ENCODE measurements around the gene NACC1.

NACC1 gene

DNA sequence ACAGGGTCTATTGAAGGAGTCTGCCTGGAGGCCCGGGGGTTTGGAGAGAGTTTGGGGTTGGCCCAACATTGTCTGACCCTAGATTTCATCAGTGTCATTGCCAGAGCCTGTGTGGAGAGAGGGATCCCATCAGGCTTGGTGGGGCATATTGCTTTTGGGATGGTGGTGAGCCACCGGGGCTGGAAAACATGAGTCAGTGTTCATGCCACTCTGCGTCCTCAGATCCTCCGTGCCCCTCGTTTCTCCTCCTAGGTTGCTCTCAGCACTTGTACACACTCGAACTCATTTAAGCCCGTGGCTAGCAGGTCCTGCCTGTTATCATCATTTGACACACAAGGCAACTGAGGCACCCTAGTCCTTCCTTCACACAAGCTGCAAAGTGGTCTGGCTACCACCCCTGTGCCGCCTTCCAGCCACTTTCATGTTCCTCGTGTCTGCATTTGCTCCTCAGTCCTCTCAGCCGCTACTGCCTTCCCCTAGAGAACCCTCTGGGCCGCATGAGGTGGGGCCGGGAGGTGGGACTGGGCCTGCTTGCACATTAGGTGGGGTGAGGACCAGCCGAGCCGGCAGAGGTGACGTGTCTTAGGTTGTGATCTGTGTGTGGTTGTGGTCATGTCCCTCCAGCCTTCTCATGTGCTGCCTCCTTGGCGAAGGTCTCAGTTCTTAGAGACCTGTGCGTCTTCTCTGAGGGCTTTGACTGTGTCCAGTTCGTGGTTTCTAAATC is 3.6 kb downstream of the NACC1 start:
- DNase-seq = peak; percentile 17 to 40

- peak in 1 of 2 experiments; percentile 23 for DNase-seq
These were observed 4.3 kb downstream of the NACC1 start for GRCh38 chr19:13122275-13122878.

- no peak for DNase-seq
These were observed 5.2 kb downstream of the NACC1 start for GRCh38 chr19:13122980-13123957.

- no peak for DNase-seq
These were observed 9.0 kb downstream of the NACC1 start for GRCh38 chr19:13127051-13127450.

DNA sequence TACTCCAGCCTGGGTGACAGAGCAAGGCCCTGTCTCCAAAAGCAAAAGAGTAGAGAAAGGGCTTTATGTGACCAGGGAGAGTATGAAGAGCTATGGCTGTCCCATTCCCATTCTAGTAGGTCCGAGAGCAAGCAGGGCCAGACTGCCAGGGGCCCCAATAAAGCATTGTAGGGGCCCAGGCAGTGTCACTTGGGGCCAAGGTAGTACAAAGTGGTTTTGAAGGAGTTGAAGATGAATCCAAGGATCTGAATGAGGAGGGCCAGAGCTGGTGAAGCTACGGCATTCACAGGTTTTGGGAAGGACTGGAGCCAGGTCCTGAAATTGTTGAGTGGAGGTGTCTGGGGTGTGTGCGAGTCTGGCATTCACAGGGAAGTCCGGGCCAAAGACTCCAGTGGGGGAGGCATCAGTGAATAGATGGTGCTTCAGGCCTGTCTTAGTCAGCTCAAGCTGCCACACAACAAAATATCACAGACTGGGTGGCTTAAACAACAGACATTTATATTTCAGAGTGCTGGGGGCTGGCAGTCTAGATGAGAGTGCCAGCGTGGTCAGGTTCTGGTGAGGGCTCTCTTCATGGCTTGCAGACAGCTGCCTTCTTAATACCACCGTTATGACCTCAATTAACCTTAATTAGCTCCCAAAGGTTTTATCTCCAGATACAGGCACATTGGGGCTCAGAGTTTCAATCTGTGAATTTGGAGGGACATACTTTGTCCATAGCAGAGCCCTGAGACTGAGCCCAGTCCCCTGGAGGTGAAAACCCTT is 9.9 kb downstream of the NACC1 start:
- DNase-seq = no peak

- no peak for DNase-seq
These were observed 10.5 kb downstream of the NACC1 start for GRCh38 chr19:13128583-13128982.

GRCh38 chr19:13129384-13129783 is 11.3 kb downstream of the NACC1 start:
- DNase-seq = no peak

DNA sequence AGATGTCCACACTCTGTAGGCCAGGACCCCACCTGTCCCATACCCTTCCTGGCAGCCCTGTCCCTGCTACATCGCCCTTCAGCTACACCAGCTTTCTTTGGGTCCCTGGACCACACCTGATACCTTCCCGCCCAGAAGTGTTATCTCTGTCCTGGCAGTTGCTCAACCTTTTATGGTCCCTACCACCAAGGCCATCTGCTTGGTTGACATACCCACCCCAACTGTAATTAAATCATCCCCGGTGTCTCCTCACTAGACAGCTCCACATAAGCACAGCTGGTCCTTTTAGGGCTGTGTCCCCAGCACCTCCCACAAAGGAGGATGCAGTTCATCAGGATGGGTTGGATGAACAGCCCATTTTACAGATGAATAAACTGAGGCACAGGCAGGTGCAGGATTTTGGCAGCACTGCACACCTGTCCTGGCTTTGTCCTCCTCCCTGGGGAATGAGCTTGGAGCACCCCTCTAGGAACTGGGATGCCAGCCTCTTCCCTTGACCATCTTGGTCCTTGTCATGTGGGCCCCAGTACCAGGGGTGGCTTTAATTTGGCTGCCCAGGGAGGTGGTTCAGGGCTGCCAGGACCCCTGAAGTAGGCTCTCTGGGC is 12.9 kb downstream of the NACC1 start:
- no peak for DNase-seq

- peak; percentile 70 to 80 for DNase-seq
These were observed 14.6 kb downstream of the NACC1 start for GRCh38 chr19:13132471-13133180.

DNA sequence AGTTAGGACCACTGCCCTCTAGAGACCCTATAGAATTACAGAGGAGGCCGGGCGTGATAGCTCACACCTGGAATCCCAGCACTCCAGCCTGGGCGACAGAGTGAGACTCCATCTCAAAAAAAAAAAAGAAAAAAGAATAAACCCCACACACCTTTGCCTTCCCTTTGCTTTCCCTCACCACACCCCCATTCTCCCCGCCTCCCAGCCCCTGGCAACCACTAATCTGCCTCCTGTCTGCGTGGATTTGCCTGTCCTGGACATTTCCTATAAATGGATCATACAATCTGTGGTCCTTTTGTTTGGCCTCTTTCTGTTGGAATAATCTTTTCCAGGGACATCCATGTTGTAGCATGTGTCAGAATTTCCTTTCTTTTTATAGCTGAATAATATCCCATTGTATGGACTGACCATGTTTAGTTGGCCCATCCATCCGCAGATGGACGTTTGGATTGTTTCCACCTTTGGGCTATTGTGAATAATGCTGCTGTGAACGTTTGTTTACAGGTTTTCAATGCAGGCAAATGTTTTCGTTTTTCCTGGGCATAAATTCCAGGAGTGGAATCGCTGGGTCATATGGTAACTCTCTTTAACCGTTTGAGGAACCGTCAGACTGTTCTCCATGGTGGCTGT is 15.3 kb downstream of the NACC1 start:
- no peak for DNase-seq

- DNase-seq = no peak
These were observed 16.6 kb downstream of the NACC1 start for GRCh38 chr19:13134626-13135025.

DNA sequence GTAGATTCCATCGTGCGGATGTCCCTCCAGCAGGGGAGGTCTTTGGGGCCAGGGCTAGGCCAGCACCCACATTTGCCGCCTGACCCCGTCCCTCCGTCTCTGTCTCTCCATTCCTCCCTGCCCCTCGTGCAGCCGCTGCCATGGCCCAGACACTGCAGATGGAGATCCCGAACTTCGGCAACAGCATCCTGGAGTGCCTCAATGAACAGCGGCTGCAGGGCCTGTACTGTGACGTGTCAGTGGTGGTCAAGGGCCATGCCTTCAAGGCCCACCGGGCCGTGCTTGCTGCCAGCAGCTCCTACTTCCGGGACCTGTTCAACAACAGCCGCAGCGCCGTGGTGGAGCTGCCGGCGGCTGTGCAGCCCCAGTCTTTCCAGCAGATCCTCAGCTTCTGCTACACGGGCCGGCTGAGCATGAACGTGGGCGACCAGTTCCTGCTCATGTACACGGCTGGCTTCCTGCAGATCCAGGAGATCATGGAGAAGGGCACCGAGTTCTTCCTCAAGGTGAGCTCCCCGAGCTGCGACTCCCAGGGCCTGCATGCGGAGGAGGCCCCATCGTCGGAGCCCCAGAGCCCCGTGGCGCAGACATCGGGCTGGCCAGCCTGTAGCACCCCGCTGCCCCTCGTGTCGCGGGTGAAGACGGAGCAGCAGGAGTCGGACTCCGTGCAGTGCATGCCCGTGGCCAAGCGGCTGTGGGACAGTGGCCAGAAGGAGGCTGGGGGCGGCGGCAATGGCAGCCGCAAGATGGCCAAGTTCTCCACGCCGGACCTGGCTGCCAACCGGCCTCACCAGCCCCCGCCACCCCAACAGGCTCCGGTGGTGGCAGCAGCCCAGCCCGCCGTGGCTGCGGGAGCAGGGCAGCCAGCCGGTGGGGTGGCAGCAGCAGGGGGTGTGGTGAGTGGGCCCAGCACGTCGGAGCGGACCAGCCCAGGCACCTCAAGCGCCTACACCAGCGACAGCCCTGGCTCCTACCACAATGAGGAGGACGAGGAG is 17.3 kb downstream of the NACC1 start:
- DNase-seq = no peak

GRCh38 chr19:13137290-13137794 is 19.3 kb downstream of the NACC1 start:
- DNase-seq = no peak

GRCh38 chr19:13138171-13138915 is 20.3 kb downstream of the NACC1 start:
- no peak for DNase-seq

GRCh38 chr19:13138916-13139198 is 20.8 kb downstream of the NACC1 start:
- DNase-seq = no peak

DNA sequence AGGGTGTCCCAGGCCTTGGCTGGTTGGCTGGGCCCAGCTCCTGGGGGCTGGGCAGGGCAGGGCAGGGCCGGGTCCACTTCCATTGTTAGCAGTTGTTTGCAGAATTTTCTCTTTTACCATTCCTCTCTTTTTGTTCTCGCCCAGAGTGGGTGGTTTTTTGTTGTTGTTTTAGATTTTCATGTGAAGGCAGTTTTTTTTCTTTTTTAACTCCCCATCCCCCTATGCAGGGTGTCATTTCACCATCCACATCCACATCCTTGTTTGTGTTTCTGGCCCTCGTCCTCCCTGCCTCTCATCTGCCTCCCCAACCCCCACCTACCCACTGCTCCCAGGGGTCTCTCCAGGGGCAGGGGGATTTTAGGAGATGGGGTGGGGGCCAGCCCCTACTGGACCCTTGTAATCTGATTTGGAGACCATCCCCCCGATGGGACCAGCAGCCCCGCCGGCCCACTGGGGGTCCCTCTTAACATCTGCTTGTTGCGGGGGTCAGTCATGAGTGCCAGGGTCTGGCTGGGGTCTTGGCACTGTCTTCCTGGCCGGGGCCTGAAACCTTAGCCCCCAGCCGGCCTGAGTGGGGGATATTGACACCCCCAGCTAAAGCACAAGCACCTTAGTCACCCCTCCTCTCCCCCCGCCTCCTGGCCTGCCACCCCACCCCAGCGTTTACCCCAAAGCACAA is 21.7 kb downstream of the NACC1 start:
- no peak for DNase-seq

DNA sequence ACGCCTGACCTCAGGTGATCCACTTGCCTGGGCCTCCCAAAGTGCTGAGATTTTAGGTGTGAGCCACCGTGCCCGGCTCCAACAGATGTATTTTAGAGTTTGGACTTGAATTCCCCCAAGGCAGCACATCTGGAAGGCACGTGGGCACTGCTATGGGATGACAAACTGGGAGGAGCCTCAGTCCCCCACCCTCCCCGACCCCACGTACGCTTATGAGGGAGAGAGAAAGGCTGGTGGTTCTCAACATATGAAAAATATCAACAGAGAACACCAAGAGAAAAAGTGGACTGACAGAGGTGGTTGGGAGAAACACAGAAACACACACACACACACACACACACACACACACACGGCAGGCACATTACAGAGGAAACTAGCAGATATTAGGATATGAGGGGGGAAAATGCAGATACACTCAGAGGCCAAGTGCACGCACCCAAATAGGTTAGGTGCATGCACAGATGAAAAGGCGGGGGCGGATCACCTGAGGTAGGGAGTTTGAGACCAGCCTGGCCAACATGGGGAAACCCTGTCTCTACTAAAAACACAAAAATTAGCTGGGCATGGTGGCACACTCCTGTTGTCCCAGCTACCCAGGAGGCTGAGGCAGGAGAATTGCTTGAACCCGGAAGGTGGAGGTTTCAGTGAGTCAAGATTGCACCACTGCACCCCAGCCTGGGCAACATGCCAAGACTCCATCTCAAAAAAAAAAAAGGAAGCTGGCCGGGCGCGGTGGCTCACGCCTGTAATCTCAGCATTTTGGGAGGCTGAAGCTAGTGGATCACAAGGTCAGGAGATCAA is 28.9 kb downstream of the NACC1 start:
- no peak for DNase-seq

Data from activated CD4-positive, alpha-beta T cell treated with anti-CD3 and anti-CD28 coated beads, Interleukin-2, amount 50 U/mL, for 48 hours (primary cell).